Activated T-helper 17 cell treated with anti-CD3 and anti-CD28 coated beads, Interleukin-2, amount 50 U/mL, for 72 hours (primary cell): ENCODE measurements around the gene PCIF1. TPM values are rescaled to one million over a fixed set of nuclear protein-coding genes. Genes with fewer than 3 reads are reported as not detected.

Experiments used
- ATAC-seq: fragments of 150-1000 bp; cut with Tn5 transposase; replicated peaks from 2 replicates; pipeline ENCODE4 v1.10.0; 2021; ENCODE audit warnings: mild to moderate bottlenecking, moderate library complexity
- H3K27ac Mint-ChIP-seq: one replicate; pipeline ENCODE4 v1.8.0; 2022; ENCODE audit warnings: mixed read lengths
- H3K27me3 Mint-ChIP-seq: one replicate; pipeline ENCODE4 v1.8.0; 2022; ENCODE audit warnings: mixed read lengths
- H3K36me3 Mint-ChIP-seq: one replicate; pipeline ENCODE4 v1.8.0; 2022; ENCODE audit warnings: low read depth, mild to moderate bottlenecking, mixed read lengths
- H3K4me1 Mint-ChIP-seq: one replicate; pipeline ENCODE4 v1.8.0; 2022; ENCODE audit warnings: mixed read lengths
- H3K4me3 Mint-ChIP-seq: one replicate; pipeline ENCODE4 v1.8.0; 2022; ENCODE audit warnings: mild to moderate bottlenecking, mixed read lengths
- H3K9me3 Mint-ChIP-seq: one replicate; pipeline ENCODE4 v1.8.0; 2022; ENCODE audit warnings: mixed read lengths
- total RNA-seq, 2 donors: library from RNA; stranded (reverse); gene quantifications; one replicate each; pipeline ENCODE4 v1.2.3, GENCODE V29; 2022

Gene PCIF1
- total RNA-seq, 2 donors from 2014 or later: 33.1 to 34.3 TPM

GRCh38 chr20:45911486-45912343 lies 22.8 kb upstream of the PCIF1 start, which contains the start of gene PLTP:
Gene PLTP (minus strand): TSS chr20:45912155. CDS start chr20:45911452, 703 bp downstream.
- Mint-ChIP-seq H3K4me3 (peak within 1 kb of the TSS; percentile 66), H3K9me3 (no peaks in the 10 kb centered on the region), H3K36me3 (no peaks in the 10 kb centered on the region), H3K27me3 (peaks cover 3% of the 10 kb centered on the region), H3K4me1 (peaks cover 7% of the 10 kb centered on the region), H3K27ac (peak within 1 kb of the TSS; percentile 55)
- ATAC-seq: no peak

GRCh38 chr20:45912344-45912682 lies 22.2 kb upstream of the PCIF1 start:
- ATAC-seq: no peak
- Mint-ChIP-seq H3K4me3 (peak overlapping the region; percentile 66), H3K36me3 (no peaks in the 10 kb centered on the region), H3K27ac (no peak overlapping the region), H3K27me3 (peaks cover 6% of the 10 kb centered on the region), H3K4me1 (peaks cover 7% of the 10 kb centered on the region), H3K9me3 (no peaks in the 10 kb centered on the region)

GRCh38 chr20:45913116-45913515 lies 21.4 kb upstream of the PCIF1 start:
- H3K36me3 Mint-ChIP-seq: no peaks in the 10 kb centered on the region
- peaks cover 6% of the 10 kb centered on the region for H3K27me3 Mint-ChIP-seq
- H3K4me1 Mint-ChIP-seq: peaks cover 7% of the 10 kb centered on the region
- ATAC-seq: peak; percentile 17
- H3K4me3 Mint-ChIP-seq: peak overlapping the region; percentile 54
- H3K9me3 Mint-ChIP-seq: no peaks in the 10 kb centered on the region
- no peak overlapping the region for H3K27ac Mint-ChIP-seq

DNA sequence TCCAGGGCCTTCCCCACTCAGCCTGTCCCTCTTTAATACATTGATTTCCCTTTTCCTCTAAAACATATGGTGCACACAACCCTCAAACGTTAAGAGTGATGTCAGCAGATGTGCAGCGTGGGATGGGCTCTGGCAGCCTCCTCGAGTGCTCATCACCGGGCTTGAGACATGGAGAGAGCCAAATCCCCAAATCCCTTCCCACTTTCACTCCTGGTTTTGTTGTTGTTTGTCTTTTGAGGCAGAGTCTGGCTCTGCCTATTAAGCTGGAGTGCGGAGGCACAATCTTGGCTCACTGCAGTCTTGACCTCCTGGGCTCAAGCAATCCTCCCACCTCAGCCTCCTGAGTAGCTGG lies 16.7 kb upstream of the PCIF1 start:
- no peak overlapping the region for H3K4me3 Mint-ChIP-seq
- H3K9me3 Mint-ChIP-seq: no peaks in the 10 kb centered on the region
- ATAC-seq: no peak
- no peaks in the 10 kb centered on the region for H3K4me1 Mint-ChIP-seq
- no peak overlapping the region for H3K27ac Mint-ChIP-seq
- peaks cover 6% of the 10 kb centered on the region for H3K27me3 Mint-ChIP-seq
- no peaks in the 10 kb centered on the region for H3K36me3 Mint-ChIP-seq

GRCh38 chr20:45918182-45918737 lies 16.2 kb upstream of the PCIF1 start:
- Mint-ChIP-seq H3K27me3 (peaks cover 6% of the 10 kb centered on the region), H3K36me3 (no peaks in the 10 kb centered on the region), H3K27ac (no peak overlapping the region), H3K4me1 (no peaks in the 10 kb centered on the region), H3K9me3 (no peaks in the 10 kb centered on the region), H3K4me3 (no peak overlapping the region)
- no peak for ATAC-seq

- no peaks in the 10 kb centered on the region for H3K9me3 Mint-ChIP-seq
- peaks cover 6% of the 10 kb centered on the region for H3K27me3 Mint-ChIP-seq
- no peaks in the 10 kb centered on the region for H3K4me1 Mint-ChIP-seq
- no peak overlapping the region for H3K4me3 Mint-ChIP-seq
- H3K36me3 Mint-ChIP-seq: no peaks in the 10 kb centered on the region
- H3K27ac Mint-ChIP-seq: no peak overlapping the region
- ATAC-seq: no peak
These were observed 15.5 kb upstream of the PCIF1 start for GRCh38 chr20:45918779-45919537.

DNA sequence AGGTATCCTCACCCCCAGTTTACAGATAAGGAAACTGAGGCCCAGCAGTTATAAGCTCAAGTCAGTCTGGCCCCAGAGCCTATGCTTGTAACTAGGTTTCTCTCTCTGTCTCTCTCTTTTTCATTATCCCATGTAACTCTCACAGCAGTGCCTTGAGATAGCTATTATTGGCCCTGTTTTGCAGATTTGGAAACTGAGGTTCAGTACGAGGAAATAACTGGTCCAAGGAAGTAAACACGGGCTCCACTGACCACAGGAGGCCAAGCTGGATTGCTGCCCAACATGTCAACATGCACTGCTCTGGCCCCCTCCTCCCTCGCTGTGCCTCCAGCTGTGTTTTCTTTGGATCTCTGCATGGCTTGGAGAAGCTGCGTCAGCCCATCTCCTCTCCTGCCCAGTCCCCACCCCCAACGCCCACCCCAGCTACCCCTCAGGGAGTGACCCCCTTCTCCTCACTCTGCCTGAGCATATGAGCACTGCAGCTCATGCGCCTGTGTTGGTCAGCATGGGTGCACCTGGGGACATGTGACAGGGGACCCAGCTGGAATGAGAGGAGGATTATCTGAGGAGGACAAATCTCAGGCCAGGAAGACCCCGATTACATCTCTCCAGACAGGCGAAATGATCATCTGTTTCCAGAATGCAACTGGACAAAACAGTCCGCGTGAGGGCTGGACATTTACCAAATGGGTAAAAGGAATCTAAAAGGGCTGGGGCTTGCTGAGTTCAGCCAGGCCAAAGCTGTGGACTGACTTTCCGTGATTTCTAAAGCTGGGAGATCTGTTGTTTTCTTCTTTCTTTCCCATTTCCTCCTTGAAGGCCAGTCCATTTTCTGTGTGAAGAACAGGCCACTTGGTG lies 14.7 kb upstream of the PCIF1 start:
- H3K9me3 Mint-ChIP-seq: no peaks in the 10 kb centered on the region
- H3K4me1 Mint-ChIP-seq: no peaks in the 10 kb centered on the region
- no peak for ATAC-seq
- H3K36me3 Mint-ChIP-seq: no peaks in the 10 kb centered on the region
- peaks cover 6% of the 10 kb centered on the region for H3K27me3 Mint-ChIP-seq
- no peak overlapping the region for H3K27ac Mint-ChIP-seq
- no peak overlapping the region for H3K4me3 Mint-ChIP-seq

GRCh38 chr20:45920462-45921336 lies 13.8 kb upstream of the PCIF1 start:
- Mint-ChIP-seq H3K27ac (no peak overlapping the region), H3K4me1 (no peaks in the 10 kb centered on the region), H3K36me3 (no peaks in the 10 kb centered on the region), H3K9me3 (no peaks in the 10 kb centered on the region), H3K27me3 (peaks cover 6% of the 10 kb centered on the region), H3K4me3 (no peak overlapping the region)
- no peak for ATAC-seq

- peaks cover 3% of the 10 kb centered on the region for H3K27me3 Mint-ChIP-seq
- ATAC-seq: peak; percentile 47
- no peak overlapping the region for H3K27ac Mint-ChIP-seq
- H3K9me3 Mint-ChIP-seq: no peaks in the 10 kb centered on the region
- no peaks in the 10 kb centered on the region for H3K36me3 Mint-ChIP-seq
- no peak overlapping the region for H3K4me3 Mint-ChIP-seq
- no peaks in the 10 kb centered on the region for H3K4me1 Mint-ChIP-seq
These were observed 12.9 kb upstream of the PCIF1 start for GRCh38 chr20:45921337-45922189.

DNA sequence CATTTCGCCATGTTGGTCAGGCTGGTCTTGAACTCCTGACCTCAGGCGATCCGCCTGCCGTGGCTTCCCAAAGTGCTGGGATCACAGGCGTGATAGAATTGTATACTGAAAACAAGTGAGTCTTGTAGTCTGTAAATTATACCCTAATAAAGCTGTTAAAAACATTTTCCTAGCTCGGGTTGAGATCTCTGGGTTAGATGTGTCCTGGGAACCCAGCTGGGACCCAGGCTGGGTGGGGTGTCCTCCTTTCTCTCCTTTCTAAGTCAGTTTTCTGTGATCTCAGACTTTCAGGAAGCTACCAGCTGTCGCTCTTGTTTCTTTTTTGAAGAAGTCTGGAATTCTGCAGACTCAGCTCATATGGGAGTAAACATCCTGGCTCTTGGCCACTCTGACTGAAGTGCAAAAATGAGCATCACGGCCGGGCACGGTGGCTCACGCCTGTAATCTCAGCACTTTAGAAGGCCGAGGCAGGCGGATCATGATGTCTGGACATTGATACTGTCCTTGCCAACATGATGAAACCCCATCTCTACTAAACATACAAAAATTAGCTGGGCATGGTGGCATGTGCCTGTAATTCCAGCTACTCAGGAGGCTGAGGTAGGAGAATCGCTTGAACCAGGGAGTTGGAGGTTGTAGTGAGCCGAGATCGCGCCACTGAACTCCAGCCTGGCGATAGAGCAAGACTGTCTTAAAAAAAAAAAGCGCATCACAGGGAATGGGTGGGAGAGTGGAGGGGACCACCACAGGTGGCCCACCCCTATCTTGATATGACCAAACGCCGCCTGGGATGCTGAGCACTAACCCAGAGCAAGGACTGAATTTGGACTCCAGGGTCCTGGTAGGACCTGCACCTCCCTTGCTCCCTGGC lies 9.9 kb upstream of the PCIF1 start:
- ATAC-seq: no peak
- Mint-ChIP-seq H3K27me3 (no peaks in the 10 kb centered on the region), H3K27ac (peak overlapping the region; percentile 58), H3K4me3 (no peak overlapping the region), H3K4me1 (no peaks in the 10 kb centered on the region), H3K36me3 (no peaks in the 10 kb centered on the region), H3K9me3 (no peaks in the 10 kb centered on the region)

GRCh38 chr20:45925821-45926506 lies 8.5 kb upstream of the PCIF1 start:
- H3K4me1 Mint-ChIP-seq: no peaks in the 10 kb centered on the region
- H3K27me3 Mint-ChIP-seq: no peaks in the 10 kb centered on the region
- H3K9me3 Mint-ChIP-seq: no peaks in the 10 kb centered on the region
- H3K4me3 Mint-ChIP-seq: no peak overlapping the region
- H3K36me3 Mint-ChIP-seq: no peaks in the 10 kb centered on the region
- no peak for ATAC-seq
- H3K27ac Mint-ChIP-seq: no peak overlapping the region

GRCh38 chr20:45926731-45927070 lies 7.8 kb upstream of the PCIF1 start:
- Mint-ChIP-seq H3K4me1 (no peaks in the 10 kb centered on the region), H3K27me3 (no peaks in the 10 kb centered on the region), H3K36me3 (no peaks in the 10 kb centered on the region), H3K27ac (no peak overlapping the region), H3K4me3 (no peak overlapping the region), H3K9me3 (no peaks in the 10 kb centered on the region)
- no peak for ATAC-seq
